SK-N-SH treated with all-trans-retinoic acid at 6 μM for 48 hours (cell line): ENCODE results near the gene AOPEP.

Experiments
- ATAC-seq: fragments of 200-7000 bp; cut with Tn5 transposase; 3 replicates; pipeline ENCODE4 v1.9.1; 2020; ENCODE audit warnings: mild to moderate bottlenecking, moderate library complexity
- BACH2 ChIP-seq: fragments of 250-450 bp; sonication (Bioruptor Pico); IDR thresholded peaks from 2 replicates; pipeline ENCODE4 v1.9.0; 2021; ENCODE audit warnings: mild to moderate bottlenecking, borderline replicate concordance
- CREB5 ChIP-seq: fragments of 250-450 bp; sonication (Bioruptor Pico); IDR thresholded peaks from 2 replicates; pipeline ENCODE4 v1.5.1; 2020; ENCODE audit warnings: low read depth, mild to moderate bottlenecking, moderate library complexity
- CSDC2 ChIP-seq: fragments of 250-450 bp; sonication (Bioruptor Pico); IDR thresholded peaks from 2 replicates; pipeline ENCODE4 v1.5.0; 2020; ENCODE audit warnings: mild to moderate bottlenecking, moderate library complexity
- CSRNP3 ChIP-seq: fragments of 250-450 bp; sonication (Bioruptor Pico); IDR thresholded peaks from 2 replicates; pipeline ENCODE4 v1.5.1; 2021; ENCODE audit warnings: mild to moderate bottlenecking, moderate library complexity
- ESRRG ChIP-seq: fragments of 250-450 bp; sonication (Bioruptor Pico); IDR thresholded peaks from 2 replicates; pipeline ENCODE4 v1.6.1; 2021; ENCODE audit warnings: mild to moderate bottlenecking
- GLIS3 ChIP-seq: fragments of 250-450 bp; sonication (Bioruptor Pico); IDR thresholded peaks from 2 replicates; pipeline ENCODE4 v1.5.0; 2020; ENCODE audit warnings: mild to moderate bottlenecking, moderate library complexity
- ISL1 ChIP-seq: fragments of 250-450 bp; sonication (Bioruptor Pico); IDR thresholded peaks from 2 replicates; pipeline ENCODE4 v2.1.2; 2022; ENCODE audit warnings: mild to moderate bottlenecking, moderate library complexity
- OSR1 ChIP-seq: fragments of 250-450 bp; sonication (Bioruptor Pico); IDR thresholded peaks from 2 replicates; pipeline ENCODE4 v1.8.0; 2022; ENCODE audit warnings: moderate library complexity, mild to moderate bottlenecking, inconsistent platforms
- PATZ1 ChIP-seq: fragments of 250-450 bp; sonication (Bioruptor Pico); IDR thresholded peaks from 2 replicates; pipeline ENCODE4 v1.8.0; 2020; ENCODE audit warnings: mild to moderate bottlenecking, moderate library complexity, borderline replicate concordance
- POU6F1 ChIP-seq: fragments of 250-450 bp; sonication (Bioruptor Pico); IDR thresholded peaks from 2 replicates; pipeline ENCODE4 v1.8.0; 2021; ENCODE audit warnings: low read depth, mild to moderate bottlenecking, moderate library complexity, borderline replicate concordance
- PPARA ChIP-seq: fragments of 250-450 bp; sonication (Bioruptor Pico); IDR thresholded peaks from 2 replicates; pipeline ENCODE4 v1.5.0; 2020; ENCODE audit warnings: mild to moderate bottlenecking, borderline replicate concordance
- SNAI2 ChIP-seq: fragments of 250-450 bp; sonication (Bioruptor Pico); IDR thresholded peaks from 2 replicates; pipeline ENCODE4 v1.5.0; 2020; ENCODE audit warnings: mild to moderate bottlenecking, moderate library complexity
- TOX ChIP-seq: fragments of 250-450 bp; sonication (Bioruptor Pico); IDR thresholded peaks from 2 replicates; pipeline ENCODE4 v1.8.0; 2021; ENCODE audit warnings: mild to moderate bottlenecking, moderate library complexity, borderline replicate concordance
- TSHZ2 ChIP-seq: fragments of 250-450 bp; sonication (Bioruptor Pico); IDR thresholded peaks from 2 replicates; pipeline ENCODE4 v1.5.0; 2020; ENCODE audit warnings: mild to moderate bottlenecking, moderate library complexity
- ZFP3 ChIP-seq: fragments of 250-450 bp; sonication (Bioruptor Pico); IDR thresholded peaks from 2 replicates; pipeline ENCODE4 v1.5.0; 2020; ENCODE audit warnings: mild to moderate bottlenecking, moderate library complexity
- ZNF565 ChIP-seq: fragments of 450-650 bp; formaldehyde crosslinking; conservative IDR thresholded peaks from 2 replicates; pipeline ENCODE4 v1.5.0; 2020; ENCODE audit warnings: low read depth, mild to moderate bottlenecking, moderate library complexity
- ZNF70 ChIP-seq: fragments of 450-650 bp; formaldehyde crosslinking; IDR thresholded peaks from 2 replicates; pipeline ENCODE4 v1.5.0; 2020; ENCODE audit warnings: mild to moderate bottlenecking, moderate library complexity
- ZNF8 ChIP-seq: fragments of 450-650 bp; formaldehyde crosslinking; IDR thresholded peaks from 2 replicates; pipeline ENCODE4 v1.5.0; 2020; ENCODE audit warnings: mild to moderate bottlenecking, moderate library complexity

Gene AOPEP

GRCh38 chr9:95090023-95090791 is 363.7 kb downstream of the AOPEP start:
- TF ChIP-seq PATZ1 (0 out of 2 replicates have a peak, but pooled peaks have one; percentile 33), ISL1 (CRISPR knock-in tag) (no peak), TOX (no peak), ZNF70 (no peak)
- TF ChIP-seq, all 23 proteins: peak for 1
- peak; percentile 4 for ATAC-seq

- ATAC-seq, result peak; percentile 2
- TF ChIP-seq CREB5, result no peak
- no peak for TF ChIP-seq PATZ1
- TF ChIP-seq CSDC2 (CRISPR knock-in tag), result no peak
- TF ChIP-seq TSHZ2, result no peak
- no peak for TF ChIP-seq ZNF565 (CRISPR knock-in tag)
- TF ChIP-seq SNAI2 (CRISPR knock-in tag), result no peak
- no peak for TF ChIP-seq GLIS3 (CRISPR knock-in tag)
- no peak for TF ChIP-seq OSR1 (CRISPR knock-in tag)
- TF ChIP-seq ZNF8 (CRISPR knock-in tag), result no peak
- TF ChIP-seq CSRNP3 (CRISPR knock-in tag), result no peak
- no peak for TF ChIP-seq BACH2 (CRISPR knock-in tag)
- TF ChIP-seq ESRRG (CRISPR knock-in tag), result no peak
- TF ChIP-seq PPARA, result no peak
- no peak for TF ChIP-seq ZFP3
- no peak for TF ChIP-seq POU6F1
- TF ChIP-seq ISL1 (CRISPR knock-in tag), result no peak
These were observed 364.5 kb downstream of the AOPEP start for GRCh38 chr9:95090871-95091577.
